HG02852 (cell line): Measurements from ENCODE around the gene CDHR1.

Experiments
- ATAC-seq: cut with Tn5 transposase; IDR thresholded peaks from one replicate; pipeline ENCODE4 v1.9.1; 2021; ENCODE audit warnings: mild to moderate bottlenecking, moderate library complexity; ENCODE audit not compliant: unreplicated experiment

Gene CDHR1

GRCh38 chr10:84225427-84226173, 31.3 kb downstream of the CDHR1 start, which contains the start of gene LRIT2:
Gene LRIT2, minus strand, starts transcription at chr10:84225544. Its CDS starts 24 bp downstream, at chr10:84225520.
- no peak for ATAC-seq

DNA sequence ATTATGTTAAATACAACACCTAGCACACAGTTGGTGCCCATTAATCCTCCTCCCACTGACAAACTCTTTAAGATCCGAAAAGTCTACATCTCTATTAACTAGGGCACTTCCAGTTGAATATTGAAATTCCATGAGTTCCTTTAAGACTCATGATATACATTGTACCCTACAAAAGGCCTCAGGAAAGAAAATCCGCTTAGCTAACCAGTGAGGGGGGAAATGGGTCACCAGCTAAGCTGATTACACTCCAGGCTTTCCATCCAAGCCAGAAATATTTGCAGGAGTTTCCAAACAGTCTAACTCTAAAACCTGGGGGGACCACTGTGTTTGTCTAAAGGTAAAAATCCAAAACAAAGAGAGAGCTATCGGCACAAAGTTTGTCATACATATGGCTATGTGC, 32.3 kb downstream of the CDHR1 start:
- no peak for ATAC-seq

DNA sequence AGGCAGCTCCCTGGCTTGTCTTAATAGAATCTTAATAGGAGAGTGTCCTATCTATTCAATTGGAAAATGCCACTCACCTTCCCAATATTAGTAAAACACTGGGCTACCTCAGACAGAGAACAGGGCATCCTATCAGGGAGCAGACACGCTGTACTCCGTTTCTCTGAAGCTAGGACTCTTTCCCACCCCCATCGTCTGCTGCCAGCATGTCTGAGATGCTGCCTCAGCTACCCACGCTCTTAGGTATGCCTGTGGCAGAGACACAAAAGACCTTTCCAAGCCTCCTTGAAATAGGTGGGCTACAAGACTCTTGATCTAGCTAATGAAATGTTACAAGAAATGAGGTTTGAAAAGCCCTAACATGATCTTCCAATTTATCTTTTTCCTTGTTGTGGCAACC, 33.5 kb downstream of the CDHR1 start:
- ATAC-seq: no peak

- no peak for ATAC-seq
Observed at GRCh38 chr10:84230359-84230758, 36.0 kb downstream of the CDHR1 start.

GRCh38 chr10:84232376-84232775, 38.0 kb downstream of the CDHR1 start:
- ATAC-seq: no peak

DNA sequence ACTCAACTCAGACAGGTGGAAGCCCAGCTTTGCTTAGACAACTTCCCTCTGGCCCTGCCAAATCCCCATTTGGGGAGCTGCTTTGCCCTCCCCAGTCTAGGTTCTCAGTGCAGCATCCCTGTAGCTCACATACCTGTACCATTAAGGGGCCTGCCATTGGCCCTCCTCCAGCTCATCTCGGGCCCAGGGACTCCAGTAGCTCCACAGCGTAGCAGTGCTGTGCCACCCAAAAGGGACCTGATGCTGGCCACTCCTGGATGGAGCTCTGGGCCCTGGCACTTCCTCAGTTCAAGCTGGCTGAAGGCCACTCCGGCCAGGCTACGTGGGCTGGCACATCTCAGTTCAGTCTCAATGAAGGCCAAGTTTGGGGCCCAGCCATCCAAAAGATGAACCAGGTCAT, 39.6 kb downstream of the CDHR1 start:
- ATAC-seq: no peak

DNA sequence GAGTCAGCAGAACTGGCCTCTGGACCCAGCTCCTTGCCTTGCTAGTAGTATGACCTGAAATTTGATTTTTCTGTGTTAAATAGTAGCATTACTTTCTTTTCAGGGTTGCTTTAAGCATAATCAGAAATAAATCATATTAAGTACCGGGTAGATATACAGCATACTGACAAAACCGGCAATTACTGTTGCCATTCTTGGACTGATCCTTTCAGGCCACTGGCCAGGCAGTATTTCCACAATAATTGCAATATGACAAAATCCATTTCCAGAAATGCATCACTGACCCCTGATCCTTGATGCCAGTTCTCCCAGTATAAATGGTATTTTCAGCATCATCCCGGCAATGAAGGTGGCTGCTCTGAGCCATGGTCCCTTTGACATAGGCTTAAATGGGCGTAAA, 40.1 kb downstream of the CDHR1 start:
- no peak for ATAC-seq

GRCh38 chr10:84235096-84235495, 40.8 kb downstream of the CDHR1 start:
- ATAC-seq: no peak

DNA sequence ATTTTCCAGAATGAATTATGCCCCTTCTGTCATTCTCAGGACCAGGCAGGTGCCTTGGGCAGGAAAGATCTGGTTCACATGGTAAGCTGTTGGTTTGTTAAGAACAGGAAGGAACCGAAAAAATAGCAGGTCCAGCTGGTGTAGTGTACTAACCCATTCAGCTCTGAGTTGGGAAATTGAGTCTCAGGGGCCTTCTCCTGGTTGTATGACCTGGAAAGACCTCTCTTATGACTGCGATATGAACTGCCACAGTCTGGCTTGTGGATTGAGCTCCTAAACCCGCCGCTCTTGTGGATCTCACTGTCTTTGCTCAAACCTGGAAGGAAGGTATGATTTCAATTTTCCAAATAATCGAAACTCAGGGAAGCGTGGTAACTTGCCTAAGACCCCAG, 42.5 kb downstream of the CDHR1 start:
- no peak for ATAC-seq

DNA sequence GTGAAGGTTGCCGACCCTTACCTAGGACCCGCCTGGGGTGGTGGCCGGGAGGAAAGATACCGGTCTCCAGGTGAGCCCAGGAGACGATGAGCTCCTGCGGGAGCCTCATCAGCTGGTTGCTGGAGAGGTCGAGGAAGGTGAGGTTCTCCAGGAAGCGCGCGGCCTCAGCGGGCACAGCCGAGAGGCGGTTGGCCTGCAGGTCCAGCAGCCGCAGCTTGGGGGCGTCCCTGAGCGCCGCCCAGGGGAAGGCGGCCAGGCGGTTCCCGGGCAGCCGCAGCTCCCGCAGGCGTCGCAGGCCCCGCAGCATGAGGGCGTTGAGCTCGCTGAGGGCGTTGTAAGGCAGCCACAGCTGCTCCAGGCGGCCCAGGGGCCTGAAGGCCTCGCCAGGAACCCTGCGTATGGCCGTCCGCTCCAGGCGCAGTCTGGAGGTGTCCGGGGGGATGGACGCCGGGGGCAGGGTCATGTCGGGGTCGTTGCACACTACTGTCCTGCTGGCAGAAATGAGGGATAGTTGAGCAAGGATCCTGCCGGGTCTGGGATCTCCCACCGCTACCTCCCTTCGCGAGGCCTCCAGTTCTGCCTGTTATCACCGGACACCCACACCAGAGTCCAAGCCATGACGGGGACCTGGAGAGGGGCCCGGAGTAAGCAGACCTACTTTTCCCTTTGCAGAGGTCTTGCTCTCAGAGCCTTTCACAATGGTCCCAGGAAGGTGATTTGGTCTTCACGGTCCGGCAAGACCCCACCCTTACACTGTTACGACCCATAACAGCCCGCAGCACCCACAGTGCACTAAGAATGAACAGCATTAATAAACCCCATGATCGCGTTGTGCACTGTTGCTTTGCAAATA, 43.1 kb downstream of the CDHR1 start:
- ATAC-seq: no peak

DNA sequence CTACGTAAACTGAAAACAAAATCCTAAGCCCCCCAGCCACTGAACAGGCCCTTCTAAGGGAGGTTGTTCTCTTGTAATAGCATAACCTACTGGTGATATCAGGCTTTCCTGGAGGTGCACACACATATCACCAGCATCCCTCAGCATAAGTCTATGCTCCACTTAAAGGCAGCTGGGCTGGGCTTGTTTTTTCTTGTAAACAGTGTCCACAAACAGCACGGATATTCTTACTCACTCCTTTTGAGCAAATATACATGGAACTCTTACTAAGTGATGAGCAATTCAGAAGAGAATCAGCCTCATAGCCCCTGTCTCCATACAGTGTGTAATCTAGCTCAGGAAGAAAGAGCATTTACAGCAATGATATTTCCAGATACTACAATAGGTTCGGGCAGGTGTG, 44.6 kb downstream of the CDHR1 start:
- no peak for ATAC-seq

GRCh38 chr10:84241185-84241790, 47.0 kb downstream of the CDHR1 start, which contains the start of gene LRIT1:
Gene LRIT1, minus strand, starts transcription at chr10:84241546. Its CDS starts 107 bp downstream, at chr10:84241439.
- no peak for ATAC-seq

DNA sequence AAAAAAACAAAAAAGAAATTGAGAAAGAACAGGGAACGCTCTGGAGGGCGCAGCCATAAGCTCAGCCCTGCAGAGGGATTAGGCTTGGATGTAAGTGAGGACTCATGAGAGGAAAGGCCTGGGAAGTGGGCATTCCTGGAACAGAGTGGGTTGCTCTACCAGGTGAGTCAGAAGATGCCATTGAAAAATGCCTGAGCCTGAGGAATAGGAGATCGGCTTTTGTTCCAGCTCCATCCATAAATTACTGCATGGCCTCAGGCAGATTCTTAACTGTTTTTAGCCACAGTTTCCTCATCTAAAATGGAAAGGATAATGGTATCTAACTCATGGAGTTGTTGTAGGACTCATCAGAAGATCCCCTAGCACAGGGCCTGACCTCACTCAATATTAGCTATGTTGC, 49.4 kb downstream of the CDHR1 start:
- no peak for ATAC-seq

GRCh38 chr10:84244651-84245270, 50.4 kb downstream of the CDHR1 start, which contains the start of gene RGR:
Gene RGR, plus strand, starts transcription at chr10:84245053. Its CDS starts 38 bp downstream, at chr10:84245091.
- no peak for ATAC-seq

DNA sequence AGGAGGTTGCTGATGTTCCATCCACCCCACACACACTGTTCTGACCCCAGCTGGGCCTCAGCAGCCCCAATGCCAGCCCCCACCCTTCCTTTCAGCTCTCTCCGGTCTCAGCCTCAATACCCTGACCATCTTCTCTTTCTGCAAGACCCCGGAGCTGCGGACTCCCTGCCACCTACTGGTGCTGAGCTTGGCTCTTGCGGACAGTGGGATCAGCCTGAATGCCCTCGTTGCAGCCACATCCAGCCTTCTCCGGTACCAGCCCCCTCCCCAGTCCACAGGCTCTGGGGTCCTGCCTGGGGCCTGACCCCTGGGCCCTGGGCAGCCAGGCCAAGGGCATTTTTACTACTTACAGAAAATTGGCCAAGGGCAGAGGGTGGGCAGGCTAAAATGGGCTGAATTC, 53.2 kb downstream of the CDHR1 start:
- ATAC-seq: no peak

DNA sequence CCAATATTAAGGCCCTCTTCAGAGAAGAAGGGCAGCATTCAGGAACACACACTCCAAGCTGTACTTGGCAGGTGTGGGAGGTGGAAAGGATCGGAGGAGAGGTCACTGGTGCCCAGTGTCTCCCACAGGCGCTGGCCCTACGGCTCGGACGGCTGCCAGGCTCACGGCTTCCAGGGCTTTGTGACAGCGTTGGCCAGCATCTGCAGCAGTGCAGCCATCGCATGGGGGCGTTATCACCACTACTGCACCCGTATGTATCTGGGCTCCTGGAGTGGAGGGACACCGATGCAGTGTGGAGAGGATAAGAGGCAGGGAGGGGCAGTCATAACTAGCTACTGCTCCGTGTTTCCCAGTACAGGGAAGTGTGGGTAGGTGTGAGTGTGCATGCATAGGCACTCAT, 54.5 kb downstream of the CDHR1 start:
- ATAC-seq: no peak

DNA sequence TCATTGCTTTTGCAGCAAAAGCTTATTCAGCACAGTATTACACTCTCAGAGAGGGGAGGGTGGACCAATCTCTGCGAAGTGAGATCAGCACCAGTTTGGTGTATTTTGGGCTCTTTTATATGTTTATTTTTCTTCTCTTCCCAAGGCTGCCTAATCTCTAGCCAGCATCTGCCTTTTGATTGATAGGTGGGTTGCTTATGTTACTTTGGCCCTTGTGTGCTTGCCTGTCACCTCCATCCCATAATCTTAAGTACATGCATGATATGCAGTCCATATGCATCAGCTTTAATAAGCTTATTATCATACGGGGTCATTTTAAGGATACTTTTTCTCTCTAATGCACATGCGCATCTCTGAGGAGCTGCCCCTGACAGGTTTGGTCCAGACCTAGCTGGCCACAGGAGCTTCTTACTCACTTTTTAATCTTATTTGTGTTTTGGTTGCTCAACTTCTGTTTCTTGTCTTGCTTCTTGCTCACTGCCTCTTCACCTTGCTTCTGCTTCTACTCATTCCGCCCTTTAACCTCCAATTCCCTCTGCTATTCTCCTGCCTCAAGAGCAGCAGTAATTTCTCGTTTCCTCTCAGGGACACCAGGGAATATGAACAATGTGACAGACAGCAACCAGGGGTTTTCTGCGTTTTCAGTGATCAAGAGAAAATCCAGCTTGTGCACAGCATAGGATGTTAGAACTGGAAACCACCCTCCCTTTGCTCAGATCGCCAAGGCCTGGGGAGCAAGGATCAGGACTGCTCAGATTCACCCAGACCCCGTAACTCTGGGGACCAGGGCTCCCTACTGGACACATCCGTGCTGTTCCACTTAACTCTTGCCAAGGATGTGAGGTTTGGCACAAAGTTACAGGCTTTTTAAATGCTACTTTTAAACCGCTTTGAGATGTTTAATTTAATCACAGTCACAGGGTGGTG, 60.5 kb downstream of the CDHR1 start:
- ATAC-seq: no peak

DNA sequence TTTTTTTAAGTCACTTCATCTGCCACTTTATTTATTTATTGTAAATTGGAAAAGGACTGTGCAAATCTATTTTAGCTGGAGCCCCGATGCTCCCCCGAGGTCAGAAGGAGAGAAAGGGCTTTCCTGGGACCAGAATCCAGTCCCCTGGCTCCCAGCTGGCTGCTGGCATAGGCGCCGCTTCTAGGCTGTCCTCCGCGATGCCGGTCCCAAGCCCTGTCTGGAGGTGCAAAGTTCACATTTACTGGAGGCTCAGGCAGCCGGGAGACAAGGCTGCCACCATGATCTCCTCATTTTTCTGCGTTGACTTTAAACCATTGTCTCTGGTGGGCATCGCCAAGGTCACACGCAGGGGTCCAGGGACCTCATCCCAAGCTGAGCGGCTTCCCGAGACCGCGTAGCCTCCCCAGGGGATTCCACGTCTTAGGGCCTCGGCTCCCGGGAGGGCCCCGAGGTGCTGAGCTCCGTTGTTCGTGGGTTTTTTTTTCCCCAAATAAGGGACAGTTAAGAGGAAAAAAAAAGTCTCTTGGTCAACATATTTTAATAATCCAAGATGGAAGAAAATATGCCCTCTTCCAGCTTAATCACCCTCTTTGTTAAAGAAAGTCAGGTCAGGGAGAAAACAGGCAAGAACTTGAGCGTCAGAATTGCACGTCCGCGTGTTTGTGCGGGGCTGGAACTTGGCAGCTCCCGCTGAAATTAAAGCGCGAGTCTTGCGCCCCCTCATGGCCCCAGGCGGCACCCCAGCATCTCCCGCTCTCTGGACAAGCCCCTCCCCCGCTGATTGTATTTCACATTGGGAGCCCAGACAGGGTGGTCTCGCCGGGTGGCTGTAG, 62.4 kb downstream of the CDHR1 start:
- ATAC-seq: peak; percentile 61

DNA sequence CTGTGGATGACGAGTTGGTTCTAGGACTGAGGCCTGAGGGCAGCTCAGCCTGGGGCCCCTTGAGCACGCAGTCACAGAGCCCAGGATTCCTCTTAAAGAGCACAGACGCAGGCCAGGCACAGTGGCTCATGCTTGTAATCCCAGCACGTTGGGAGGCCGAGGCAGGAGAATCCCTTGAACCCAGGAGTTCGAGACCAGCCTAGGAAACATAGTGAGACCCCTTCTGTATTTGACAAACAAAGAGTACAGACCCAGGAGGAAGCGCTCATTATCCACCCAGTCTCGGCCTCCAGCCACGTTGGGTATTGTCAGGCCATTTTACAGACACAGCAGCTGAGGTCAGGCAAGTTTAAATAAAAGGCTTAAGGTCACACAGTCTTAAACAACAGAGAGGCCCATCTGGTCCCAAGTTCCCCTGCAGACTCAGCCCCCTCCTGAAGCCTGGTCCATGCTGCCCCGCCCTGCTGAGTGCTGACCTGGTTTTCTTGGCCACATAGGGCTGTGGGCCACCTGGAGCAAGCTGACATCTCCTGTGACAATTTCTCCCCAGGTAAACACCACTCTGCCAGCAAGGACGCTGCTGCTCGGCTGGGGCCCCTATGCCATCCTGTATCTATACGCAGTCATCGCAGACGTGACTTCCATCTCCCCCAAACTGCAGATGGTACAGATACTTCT, 63.1 kb downstream of the CDHR1 start:
- ATAC-seq: no peak
